GM12878 (cell line): ENCODE measurements around the gene TAPBP. TPM values are rescaled to one million over a fixed set of nuclear protein-coding genes. Genes with fewer than 3 reads are reported as not detected.
A peak's percentile ranks its signal among the peaks of the same experiment; 100 is the strongest.

Experiments used
- ATAC-seq: fragments of 200-7000 bp; cut with Tn5 transposase; 3 replicates; pipeline ENCODE4 v1.9.1; 2020; ENCODE audit warnings: mild to moderate bottlenecking, moderate library complexity
- BruUV-seq: library from RNA; stranded (reverse); fragments of 400-500 nt; replicated peaks from 2 replicates; lab custom pipeline; 2021; lab: Mats Ljungman, UMichigan
- CTCF ChIA-PET: fragments of 300-600 bp; sonication (Branson Sonifier 250); formaldehyde crosslinking; extraction: SDS; loops from one replicate; lab custom pipeline; 2021; ENCODE audit warnings: inconsistent platforms; lab: Yijun Ruan, JAX
- POLR2A ChIA-PET: fragments of 350-600 bp; formaldehyde crosslinking; extraction: SDS; loops from one replicate; lab custom pipeline; 2021; ENCODE audit warnings: inconsistent platforms; lab: Charles Lee
- RAD21 ChIA-PET: fragments of 300-600 bp; sonication (Branson Sonifier 250); formaldehyde crosslinking; loops from one replicate; lab custom pipeline; 2023; ENCODE audit warnings: antibody characterized with exemption; ENCODE audit not compliant: unreplicated experiment; lab: Charles Lee
- SMC1A ChIA-PET: fragments of 300-600 bp; sonication (Branson Sonifier 250); formaldehyde crosslinking; loops from one replicate; lab custom pipeline; 2023; ENCODE audit not compliant: unreplicated experiment, uncharacterized antibody; lab: Charles Lee
- DNase-seq: peaks from one replicate; pipeline ENCODE4 v3.0.0-alpha.2; 2011; ENCODE audit warnings: low read depth, low spot score
- FAIRE-seq: peaks from 3 replicates; lab custom pipeline; 2011; peaks lifted over from hg19 to GRCh38; lab: Jason Lieb, UNC
- H2AFZ ChIP-seq: 2 replicates; pipeline ENCODE4 v1.6.0; 2011; ENCODE audit warnings: low read depth, low read length, control low read depth; ENCODE audit not compliant: control insufficient read depth
- H3K27ac ChIP-seq: 2 replicates; pipeline ENCODE4 v1.5.1; 2011; ENCODE audit warnings: control low read depth; ENCODE audit not compliant: control insufficient read depth, insufficient read depth
- H3K27me3 ChIP-seq, 2 experiments: replicated peaks in 1 of 2; 2 replicates each; pipeline versions ENCODE4 v1.6.0 to v1.6.1; 2011; ENCODE audit warnings: low read length in 1 of 2; ENCODE audit not compliant: control insufficient read depth in 2 of 2, insufficient read depth in 2 of 2
- H3K36me3 ChIP-seq, 2 experiments: 2 replicates each; pipeline ENCODE4 v1.5.1; 2011; ENCODE audit warnings: low read length in 1 of 2; ENCODE audit not compliant: control insufficient read depth in 2 of 2, insufficient read depth in 2 of 2
- H3K4me1 ChIP-seq: 2 replicates; pipeline ENCODE4 v1.6.1; 2011; ENCODE audit warnings: mild to moderate bottlenecking, low read length, moderate library complexity, mixed read lengths; ENCODE audit not compliant: control insufficient read depth, insufficient read depth
- H3K4me2 ChIP-seq: 2 replicates; pipeline ENCODE4 v1.6.0; 2011; ENCODE audit warnings: control low read depth; ENCODE audit not compliant: control insufficient read depth, insufficient read depth
- H3K4me3 ChIP-seq: fragments of 200-600 bp; sonication (generic); 2 replicates; pipeline ENCODE4 v1.5.1; 2016
- H3K79me2 ChIP-seq: 2 replicates; pipeline ENCODE4 v1.6.0; 2011; ENCODE audit warnings: low read length; ENCODE audit not compliant: control insufficient read depth, insufficient read depth
- H3K9ac ChIP-seq: 2 replicates; pipeline ENCODE4 v1.8.0; 2011; ENCODE audit warnings: low read length, control low read depth, mixed read lengths; ENCODE audit not compliant: control insufficient read depth, insufficient read depth
- H3K9me3 ChIP-seq: replicated peaks from 3 replicates; pipeline ENCODE4 v1.5.1; 2011; ENCODE audit warnings: mild to moderate bottlenecking, low read length; ENCODE audit not compliant: control insufficient read depth, insufficient read depth
- H4K20me1 ChIP-seq: 2 replicates; pipeline ENCODE4 v1.6.0; 2011; ENCODE audit not compliant: control insufficient read depth, insufficient read depth
- BCL11A ChIP-seq: IDR thresholded peaks from 2 replicates; pipeline ENCODE4 v1.6.1; 2011; ENCODE audit warnings: low read depth, low read length
- BRCA1 ChIP-seq: IDR thresholded peaks from 2 replicates; pipeline ENCODE4 v1.6.1; 2011; ENCODE audit warnings: low read depth, low read length, improper control_type of control experiment
- CBX3 ChIP-seq: fragments of 200-600 bp; sonication (generic); IDR thresholded peaks from 2 replicates; pipeline ENCODE4 v1.6.1; 2016; ENCODE audit warnings: low read depth, borderline replicate concordance
- FOXK2 ChIP-seq: fragments of 450-650 bp; IDR thresholded peaks from 2 replicates; pipeline ENCODE4 v1.6.1; 2017; ENCODE audit warnings: mild to moderate bottlenecking, moderate library complexity
- JUND ChIP-seq: IDR thresholded peaks from 2 replicates; pipeline ENCODE4 v1.6.1; 2012; ENCODE audit warnings: low read depth, mild to moderate bottlenecking, low read length, improper control_type of control experiment, moderate library complexity
- MEF2B ChIP-seq: fragments of 450-650 bp; IDR thresholded peaks from 2 replicates; pipeline ENCODE4 v1.6.1; 2018; ENCODE audit warnings: mild to moderate bottlenecking, moderate library complexity; ENCODE audit not compliant: partially characterized antibody, poor library complexity, severe bottlenecking
- MTA2 ChIP-seq: fragments of 450-650 bp; IDR thresholded peaks from 2 replicates; pipeline ENCODE4 v1.6.1; 2016; ENCODE audit warnings: low read depth, mild to moderate bottlenecking, moderate library complexity
- NBN ChIP-seq: fragments of 450-650 bp; IDR thresholded peaks from 2 replicates; pipeline ENCODE4 v1.6.1; 2016
- NFIC ChIP-seq: IDR thresholded peaks from 2 replicates; pipeline ENCODE4 v1.6.1; 2012; ENCODE audit warnings: low read depth, mild to moderate bottlenecking, inconsistent platforms, low read length, moderate library complexity
- NFXL1 ChIP-seq: fragments of 450-650 bp; IDR thresholded peaks from 2 replicates; pipeline ENCODE4 v1.6.1; 2017; ENCODE audit warnings: antibody characterized with exemption, mild to moderate bottlenecking, borderline replicate concordance
- NRF1 ChIP-seq: conservative IDR thresholded peaks from 2 replicates; pipeline ENCODE4 v1.6.1; 2011; ENCODE audit warnings: mild to moderate bottlenecking, low read depth, low read length, improper control_type of control experiment
- RBBP5 ChIP-seq: fragments of 200-600 bp; sonication (generic); conservative IDR thresholded peaks from 2 replicates; pipeline ENCODE4 v1.6.1; 2016
- SIX5 ChIP-seq: IDR thresholded peaks from 2 replicates; pipeline ENCODE4 v1.6.1; 2011; ENCODE audit warnings: mild to moderate bottlenecking, low read depth, low read length, moderate library complexity; ENCODE audit not compliant: severe bottlenecking
- TCF3 ChIP-seq: IDR thresholded peaks from 2 replicates; pipeline ENCODE4 v1.6.1; 2012; ENCODE audit warnings: low read depth, mild to moderate bottlenecking, low read length, borderline replicate concordance; ENCODE audit not compliant: insufficient read depth
- YBX1 ChIP-seq: fragments of 450-650 bp; IDR thresholded peaks from 2 replicates; pipeline ENCODE4 v1.6.1; 2016; ENCODE audit warnings: antibody characterized with exemption
- ZNF207 ChIP-seq: fragments of 450-650 bp; IDR thresholded peaks from 2 replicates; pipeline ENCODE4 v1.6.1; 2014; ENCODE audit warnings: antibody characterized with exemption, mild to moderate bottlenecking, borderline replicate concordance
- WGBS: methylation state at CpG from one replicate; pipeline ENCODE4 v1.1.6; 2016; ENCODE audit warnings: low lambda C conversion rate; ENCODE audit not compliant: insufficient replicate concordance, insufficient coverage; ENCODE audit errors: missing lambda C conversion rate; 5-methylcytosine and 5-hydroxymethylcytosine counted together
- in situ Hi-C: fragments of 300-500 bp; cut with MboI; formaldehyde crosslinking; loops from 9 replicates; pipeline ENCODE4 v1.14.3; 2018; ENCODE audit warnings: mixed read lengths
- intact Hi-C: fragments of 100-400 bp; cut with micrococcal nuclease; formaldehyde crosslinking; loops from one replicate; pipeline ENCODE4 v1.14.2; 2022; ENCODE audit not compliant: unreplicated experiment
- polyA plus RNA-seq, 11 experiments: library from polyadenylated mRNA; depleted of rRNA in 4 of 11; unstranded in 6 of 11; stranded (reverse) in 5 of 11; fragments of >200 nt; fragmentation: Nextera tagmentation in 4 of 11; fragmentation: Illumina TruSeq in 1 of 11; extraction: Ambion mirVana in 4 of 11; extraction: Trizol in 1 of 11; gene quantifications; 1 replicate in 1 of 11; 2 replicates in 10 of 11; pipeline versions ENCODE4 v1.2.1 to v1.2.3, GENCODE V29; 2011 to 2016; ENCODE audit warnings: inconsistent platforms in 2 of 11, missing spikeins in 2 of 11, low read depth in 1 of 11
- total RNA-seq, 4 experiments: library from RNA; depleted of rRNA in 3 of 4; stranded (reverse); fragments of >200 nt in 3 of 4; fragmentation: Illumina TruSeq in 1 of 4; extraction: Trizol in 1 of 4; gene quantifications; 2 replicates each; pipeline versions ENCODE4 v1.2.1 to v1.2.3, GENCODE V29; 2013 to 2021
- TF ChIP-seq, protein P1 (sequence below): fragments of 150-350 bp; IDR thresholded peaks from 2 replicates; pipeline ENCODE4 v1.6.1; 2016; ENCODE audit warnings: low read depth, low read length
- TF ChIP-seq, protein P2 (sequence below): IDR thresholded peaks from 2 replicates; pipeline ENCODE4 v1.6.1; 2012; ENCODE audit warnings: low read length, inconsistent platforms

TAPBP gene
- total and polyA plus RNA-seq, 10 of the 15 experiments (the other 5 are each of a cell fraction or from before 2014, with no cell fraction given): 14.6 to 210 (median 78.1) TPM

DNA sequence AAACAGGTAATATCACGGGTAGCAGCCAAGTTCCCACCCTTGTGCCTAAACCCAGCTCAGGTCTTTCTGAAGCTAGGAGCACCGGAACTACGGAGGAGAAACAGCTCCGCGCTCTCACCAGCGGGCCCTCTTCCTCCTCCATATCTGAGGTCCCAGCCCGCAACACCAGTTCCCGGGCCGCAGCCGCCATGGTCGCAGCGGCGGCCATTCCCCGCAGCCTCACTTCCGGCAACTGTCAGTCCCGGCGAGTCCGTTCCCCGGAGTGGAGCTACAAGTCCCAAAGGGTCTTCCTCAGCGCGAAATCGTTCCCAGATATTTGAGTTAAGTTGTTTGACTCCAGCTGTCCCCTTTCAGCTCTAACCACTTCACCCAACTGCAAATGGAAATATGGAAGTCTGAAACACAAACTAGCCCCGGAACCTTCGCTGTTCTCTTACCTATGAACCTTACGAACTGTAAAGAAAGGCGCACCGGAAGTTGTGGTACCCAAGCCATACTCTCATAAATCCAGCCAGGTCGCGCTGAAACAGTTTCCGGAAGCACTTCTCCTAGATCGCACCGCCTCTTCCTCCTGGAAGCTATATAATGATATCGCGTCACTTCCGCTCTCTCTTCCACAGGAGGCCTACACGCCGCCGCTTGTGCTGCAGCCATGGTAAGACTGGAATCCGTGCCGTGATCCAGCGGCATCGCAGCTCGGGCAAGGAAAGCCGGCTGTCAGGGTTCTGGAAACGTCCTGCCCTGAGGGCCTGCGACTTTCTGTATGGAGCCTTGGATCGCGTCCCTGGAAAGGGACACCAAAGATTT is 42.2 kb downstream of the TAPBP start, which contains the start of the genes RPS18 and VPS52:
Gene RPS18 (plus strand): TSS at position 608 of the 807 bp plus-strand sequence. CDS start 45 bp downstream, at position 653.
Gene VPS52 (minus strand): TSS at position 409 of the 807 bp plus-strand sequence. CDS start 201 bp downstream, at position 208.
- Histone ChIP-seq H3K27ac (peak within 1 kb of the TSS; percentile 97), H3K79me2 (peaks cover 63% of the 10 kb centered on the region), H3K4me3 (peak within 1 kb of the TSS; percentile 88), H3K36me3 (peaks cover 17 to 32% of the 10 kb centered on the region in 2 experiments), H4K20me1 (peaks cover 6% of the 10 kb centered on the region), H3K27me3 (no peaks in the 10 kb centered on the region), H3K9ac (peak within 1 kb of the TSS; percentile 88), H3K4me2 (peak within 1 kb of the TSS; percentile 83), H3K9me3 (no peaks in the 10 kb centered on the region), H2AFZ (peak within 1 kb of the TSS; percentile 97), H3K4me1 (peaks cover 18% of the 10 kb centered on the region)
- ATAC-seq (peak; percentile 87), FAIRE-seq (peak; percentile 93), DNase-seq (peak; percentile 96)
- no TSS peak for BruUV-seq
- WGBS: under 1% methylated on average over 48 of the region's 48 CpGs
- SMC1A ChIA-PET: interaction anchor here (0.6 to 2.0 kb wide), 12 partner anchors 12 to 159 kb away, joined by 3 to 8 read pairs (median 4); partner anchors contain the start of genes PFDN6, RGL2, RING1 and WDR46
- POLR2A ChIA-PET: interaction anchor here (0.6 to 5.4 kb wide), 25 partner anchors 9 to 1188 kb away, joined by 3 to 60 read pairs (median 5); partner anchors contain the start of genes HLA-DMA, HLA-DPB1, PFDN6 and RGL2
- RAD21 ChIA-PET: interaction anchor here (0.6 to 2.1 kb wide), 14 partner anchors 17 to 308 kb away, joined by 3 to 11 read pairs (median 4); partner anchors contain the start of genes BAK1, PFDN6, RGL2 and RING1
- in situ Hi-C loops (no loop called here), intact Hi-C loops (no loop called here)
- CTCF ChIA-PET: interaction anchor here (0.9 to 3.6 kb wide), 12 partner anchors 11 to 196 kb away, joined by 3 to 23 read pairs (median 4); partner anchors contain the start of genes HLA-DPB1, RING1 and ZBTB22
- peak; percentile 97; the same call in 1 of the 2 replicates for TF ChIP-seq NBN
- TF ChIP-seq, protein P1, sequence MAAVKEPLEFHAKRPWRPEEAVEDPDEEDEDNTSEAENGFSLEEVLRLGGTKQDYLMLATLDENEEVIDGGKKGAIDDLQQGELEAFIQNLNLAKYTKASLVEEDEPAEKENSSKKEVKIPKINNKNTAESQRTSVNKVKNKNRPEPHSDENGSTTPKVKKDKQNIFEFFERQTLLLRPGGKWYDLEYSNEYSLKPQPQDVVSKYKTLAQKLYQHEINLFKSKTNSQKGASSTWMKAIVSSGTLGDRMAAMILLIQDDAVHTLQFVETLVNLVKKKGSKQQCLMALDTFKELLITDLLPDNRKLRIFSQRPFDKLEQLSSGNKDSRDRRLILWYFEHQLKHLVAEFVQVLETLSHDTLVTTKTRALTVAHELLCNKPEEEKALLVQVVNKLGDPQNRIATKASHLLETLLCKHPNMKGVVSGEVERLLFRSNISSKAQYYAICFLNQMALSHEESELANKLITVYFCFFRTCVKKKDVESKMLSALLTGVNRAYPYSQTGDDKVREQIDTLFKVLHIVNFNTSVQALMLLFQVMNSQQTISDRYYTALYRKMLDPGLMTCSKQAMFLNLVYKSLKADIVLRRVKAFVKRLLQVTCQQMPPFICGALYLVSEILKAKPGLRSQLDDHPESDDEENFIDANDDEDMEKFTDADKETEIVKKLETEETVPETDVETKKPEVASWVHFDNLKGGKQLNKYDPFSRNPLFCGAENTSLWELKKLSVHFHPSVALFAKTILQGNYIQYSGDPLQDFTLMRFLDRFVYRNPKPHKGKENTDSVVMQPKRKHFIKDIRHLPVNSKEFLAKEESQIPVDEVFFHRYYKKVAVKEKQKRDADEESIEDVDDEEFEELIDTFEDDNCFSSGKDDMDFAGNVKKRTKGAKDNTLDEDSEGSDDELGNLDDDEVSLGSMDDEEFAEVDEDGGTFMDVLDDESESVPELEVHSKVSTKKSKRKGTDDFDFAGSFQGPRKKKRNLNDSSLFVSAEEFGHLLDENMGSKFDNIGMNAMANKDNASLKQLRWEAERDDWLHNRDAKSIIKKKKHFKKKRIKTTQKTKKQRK: no peak
- TF ChIP-seq NRF1: no peak
- no peak for TF ChIP-seq CBX3
- no peak for TF ChIP-seq JUND
- peak; percentile 67 for TF ChIP-seq MEF2B
- TF ChIP-seq ZNF207: no peak
- TF ChIP-seq, protein P2, sequence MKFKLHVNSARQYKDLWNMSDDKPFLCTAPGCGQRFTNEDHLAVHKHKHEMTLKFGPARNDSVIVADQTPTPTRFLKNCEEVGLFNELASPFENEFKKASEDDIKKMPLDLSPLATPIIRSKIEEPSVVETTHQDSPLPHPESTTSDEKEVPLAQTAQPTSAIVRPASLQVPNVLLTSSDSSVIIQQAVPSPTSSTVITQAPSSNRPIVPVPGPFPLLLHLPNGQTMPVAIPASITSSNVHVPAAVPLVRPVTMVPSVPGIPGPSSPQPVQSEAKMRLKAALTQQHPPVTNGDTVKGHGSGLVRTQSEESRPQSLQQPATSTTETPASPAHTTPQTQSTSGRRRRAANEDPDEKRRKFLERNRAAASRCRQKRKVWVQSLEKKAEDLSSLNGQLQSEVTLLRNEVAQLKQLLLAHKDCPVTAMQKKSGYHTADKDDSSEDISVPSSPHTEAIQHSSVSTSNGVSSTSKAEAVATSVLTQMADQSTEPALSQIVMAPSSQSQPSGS: no peak
- no peak for TF ChIP-seq BCL11A
- TF ChIP-seq BRCA1: no peak
- peak; percentile 98 for TF ChIP-seq RBBP5
- peak; percentile 92 for TF ChIP-seq FOXK2
- TF ChIP-seq NFIC: no peak
- peak; percentile 57 for TF ChIP-seq SIX5
- TF ChIP-seq MTA2: peak; percentile 74
- TF ChIP-seq TCF3: peak; percentile 72; the same call in 1 of the 2 replicates
- no peak for TF ChIP-seq NFXL1
- no peak for TF ChIP-seq YBX1
